Measurements from ENCODE around the gene SUN3.

The SUN3 gene

GRCh38 chr7:47973739-47974138, 55.2 kb downstream of the SUN3 start:
- no peak for DNase-seq

GRCh38 chr7:47970761-47971160, 58.1 kb downstream of the SUN3 start:
- no peak for DNase-seq

- peak in 6 of 14 donors; percentile 6 to 19 (median 10) for DNase-seq
Measured at GRCh38 chr7:47968847-47969774, 59.8 kb downstream of the SUN3 start.

- DNase-seq, result no peak
Measured at GRCh38 chr7:47967708-47968107, 61.2 kb downstream of the SUN3 start.

GRCh38 chr7:47967123-47967522, 61.8 kb downstream of the SUN3 start:
- DNase-seq, result peak in 1 of 14 donors; percentile 5

- peak in 1 of 14 donors; percentile 14 for DNase-seq
Measured at GRCh38 chr7:47965456-47965855, 63.5 kb downstream of the SUN3 start.

GRCh38 chr7:47962262-47962661, 66.6 kb downstream of the SUN3 start:
- DNase-seq, result no peak

GRCh38 chr7:47957156-47957555, 71.8 kb downstream of the SUN3 start:
- no peak for DNase-seq

- no peak for DNase-seq
Measured at GRCh38 chr7:47956220-47956619, 72.7 kb downstream of the SUN3 start.

- no peak for DNase-seq
Measured at GRCh38 chr7:47954231-47954911, 74.5 kb downstream of the SUN3 start.

- no peak for DNase-seq
Measured at GRCh38 chr7:47953822-47954221, 75.1 kb downstream of the SUN3 start.

- DNase-seq, result no peak
Measured at GRCh38 chr7:47952224-47952623, 76.7 kb downstream of the SUN3 start.

- DNase-seq, result no peak
Measured at GRCh38 chr7:47951374-47951773, 77.5 kb downstream of the SUN3 start.

- DNase-seq, result no peak
Measured at GRCh38 chr7:47950714-47951113, 78.2 kb downstream of the SUN3 start.

- no peak for DNase-seq
Measured at GRCh38 chr7:47949703-47950102, 79.2 kb downstream of the SUN3 start.

- no peak for DNase-seq
Measured at GRCh38 chr7:47948141-47948790, 80.6 kb downstream of the SUN3 start, which contains the start of gene PKD1L1. TSS of gene PKD1L1 (minus strand) at chr7:47948466. CDS start at chr7:47948440, 26 bp downstream.

GRCh38 chr7:47947355-47947749, 81.6 kb downstream of the SUN3 start:
- DNase-seq, result no peak

- DNase-seq, result no peak
Measured at GRCh38 chr7:47946581-47947354, 82.1 kb downstream of the SUN3 start.

GRCh38 chr7:47945261-47946015, 83.5 kb downstream of the SUN3 start:
- peak in 8 of 14 donors; percentile 7 to 70 (median 19) for DNase-seq

GRCh38 chr7:47944536-47945260, 84.2 kb downstream of the SUN3 start:
- no peak for DNase-seq
